ENCODE results near the gene MEI1.
"Not testable (repeated sequence)": the region's sequence is repeated elsewhere in the genome, so short reads cannot be mapped to it uniquely, and the experiment has no call there.

The MEI1 gene

GRCh38 chr22:41683616-41684015 lies 15.7 kb upstream of the MEI1 start:
- DNase-seq: peak; percentile 10

GRCh38 chr22:41684194-41684593 lies 15.1 kb upstream of the MEI1 start:
- DNase-seq: no peak

GRCh38 chr22:41686890-41687289 lies 12.4 kb upstream of the MEI1 start:
- not testable (repeated sequence) for DNase-seq

- DNase-seq: no peak
Measured at GRCh38 chr22:41687901-41688364, 11.4 kb upstream of the MEI1 start.

- DNase-seq: peak; percentile 77
Measured at GRCh38 chr22:41688365-41689211, 10.7 kb upstream of the MEI1 start, which contains the start of gene SNU13. TSS of gene SNU13 (minus strand) at chr22:41688867. CDS start at chr22:41688796, 71 bp downstream.

- DNase-seq: no peak
Measured at GRCh38 chr22:41690476-41690875, 8.8 kb upstream of the MEI1 start.

- no peak for DNase-seq
Measured at GRCh38 chr22:41695211-41695610, 4.1 kb upstream of the MEI1 start.

GRCh38 chr22:41696703-41697102 lies 2.6 kb upstream of the MEI1 start:
- no peak for DNase-seq

GRCh38 chr22:41697126-41697775 lies 2.1 kb upstream of the MEI1 start:
- peak; percentile 75 for DNase-seq

GRCh38 chr22:41700108-41700364 lies 733 bp downstream of the MEI1 start:
- DNase-seq: no peak

GRCh38 chr22:41702763-41703162 lies 3.5 kb downstream of the MEI1 start:
- DNase-seq: no peak

- no peak for DNase-seq
Measured at GRCh38 chr22:41709341-41709740, 10.0 kb downstream of the MEI1 start.

- no peak for DNase-seq
Measured at GRCh38 chr22:41713004-41713403, 13.7 kb downstream of the MEI1 start.

GRCh38 chr22:41722496-41722895 lies 23.2 kb downstream of the MEI1 start:
- DNase-seq: no peak

GRCh38 chr22:41725510-41726110 lies 26.3 kb downstream of the MEI1 start:
- DNase-seq: peak; percentile 52

GRCh38 chr22:41731609-41732008 lies 32.3 kb downstream of the MEI1 start:
- DNase-seq: no peak

- DNase-seq: no peak
Measured at GRCh38 chr22:41732096-41732772, 32.9 kb downstream of the MEI1 start.

GRCh38 chr22:41733241-41733640 lies 33.9 kb downstream of the MEI1 start:
- not testable (repeated sequence) for DNase-seq

- DNase-seq: no peak
Measured at GRCh38 chr22:41739576-41739975, 40.3 kb downstream of the MEI1 start.

- DNase-seq: no peak
Measured at GRCh38 chr22:41742918-41743317, 43.6 kb downstream of the MEI1 start.

- no peak for DNase-seq
Measured at GRCh38 chr22:41745968-41746367, 46.7 kb downstream of the MEI1 start.

- peak; percentile 46 for DNase-seq
Measured at GRCh38 chr22:41746567-41747400, 47.5 kb downstream of the MEI1 start.

Measured in T1000 (cell line).